GM12874 (cell line): ENCODE data around the gene SIRPG.

Source experiments
- CTCF ChIP-seq: IDR thresholded peaks from 2 replicates; pipeline ENCODE4 v1.5.1; 2011; ENCODE audit warnings: low read depth, mild to moderate bottlenecking, control low read depth, low read length, moderate library complexity; ENCODE audit not compliant: insufficient read depth

The SIRPG gene

GRCh38 chr20:1684872-1685271 lies 27.3 kb upstream of the SIRPG start:
- TF ChIP-seq CTCF = no peak

- TF ChIP-seq CTCF = no peak
These were observed 19.1 kb upstream of the SIRPG start for GRCh38 chr20:1676650-1677049.

- no peak for TF ChIP-seq CTCF
These were observed 17.6 kb upstream of the SIRPG start for GRCh38 chr20:1674990-1675780.

- no peak for TF ChIP-seq CTCF
These were observed 16.8 kb upstream of the SIRPG start for GRCh38 chr20:1674361-1674760.

- no peak for TF ChIP-seq CTCF
These were observed 15.8 kb upstream of the SIRPG start for GRCh38 chr20:1673424-1673823.

GRCh38 chr20:1672728-1673127 lies 15.1 kb upstream of the SIRPG start:
- TF ChIP-seq CTCF = no peak

GRCh38 chr20:1671891-1672669 lies 14.5 kb upstream of the SIRPG start:
- no peak for TF ChIP-seq CTCF
